OCI-LY1 (cell line): Measurements from ENCODE around the gene GRAMD1B.

Experiments
- H2AFZ ChIP-seq: fragments of 200-600 bp; sonication (generic), shearing (Covaris generic); 2 replicates; pipeline ENCODE4 v1.6.0; 2014; ENCODE audit warnings: antibody characterized with exemption, mild to moderate bottlenecking, low read length
- H3F3A ChIP-seq: fragments of 200-600 bp; sonication (generic), shearing (Covaris generic); 2 replicates; pipeline ENCODE4 v1.6.0; 2014; ENCODE audit warnings: mild to moderate bottlenecking, antibody characterized with exemption, low read length, moderate library complexity; ENCODE audit not compliant: insufficient read depth
- H3K27ac ChIP-seq: fragments of 200-600 bp; sonication (generic); 2 replicates; pipeline ENCODE4 v1.5.1; 2014; ENCODE audit warnings: low read length, mixed run types, mild to moderate bottlenecking, low read depth; ENCODE audit not compliant: poor library complexity, severe bottlenecking
- H3K27me3 ChIP-seq: fragments of 200-600 bp; sonication (generic); 2 replicates; pipeline ENCODE4 v1.6.0; 2014; ENCODE audit warnings: antibody characterized with exemption, mild to moderate bottlenecking, low read length, moderate library complexity; ENCODE audit not compliant: insufficient read depth
- H3K36me3 ChIP-seq: fragments of 200-600 bp; sonication (generic); 2 replicates; pipeline ENCODE4 v1.6.1; 2014; ENCODE audit warnings: mild to moderate bottlenecking, antibody characterized with exemption, low read length, moderate library complexity, mixed read lengths; ENCODE audit not compliant: insufficient read depth
- H3K4me1 ChIP-seq: fragments of 200-600 bp; sonication (generic); 2 replicates; pipeline ENCODE4 v1.5.1; 2014; ENCODE audit warnings: mild to moderate bottlenecking, low read length, moderate library complexity; ENCODE audit not compliant: insufficient read depth, severe bottlenecking
- H3K4me2 ChIP-seq: fragments of 200-600 bp; sonication (generic), shearing (Covaris generic); 2 replicates; pipeline ENCODE4 v1.6.1; 2014; ENCODE audit warnings: low read length
- H3K4me3 ChIP-seq: fragments of 200-600 bp; sonication (generic); 2 replicates; pipeline ENCODE4 v1.5.1; 2014; ENCODE audit warnings: low read length, low read depth, mild to moderate bottlenecking, mixed read lengths; ENCODE audit not compliant: poor library complexity, severe bottlenecking
- H3K79me2 ChIP-seq: fragments of 200-600 bp; shearing (Covaris generic); 2 replicates; pipeline ENCODE4 v1.6.1; 2016; ENCODE audit warnings: mixed run types, low read length, mixed read lengths; ENCODE audit not compliant: insufficient read depth
- H3K9ac ChIP-seq: fragments of 200-600 bp; sonication (generic), shearing (Covaris generic); 2 replicates; pipeline ENCODE4 v1.6.1; 2014; ENCODE audit warnings: mild to moderate bottlenecking, low read length, mixed read lengths
- H3K9me2 ChIP-seq: fragments of 200-600 bp; sonication (generic), shearing (Covaris generic); 2 replicates; pipeline ENCODE4 v1.6.1; 2014; ENCODE audit warnings: low read depth, mild to moderate bottlenecking, low read length, mixed read lengths
- H3K9me3 ChIP-seq: fragments of 200-600 bp; shearing (Covaris generic); 2 replicates; pipeline ENCODE4 v1.6.1; 2014; ENCODE audit warnings: low read length, mixed read lengths
- H4K20me1 ChIP-seq: fragments of 200-600 bp; sonication (generic), shearing (Covaris generic); 2 replicates; pipeline ENCODE4 v1.6.0; 2016; ENCODE audit warnings: mild to moderate bottlenecking, low read length; ENCODE audit not compliant: insufficient read depth
- EZH2 ChIP-seq: fragments of 200-600 bp; sonication (generic), shearing (Covaris generic); IDR thresholded peaks from 2 replicates; pipeline ENCODE4 v1.8.0; 2017; ENCODE audit warnings: borderline replicate concordance, mixed run types, mild to moderate bottlenecking, antibody characterized with exemption, low read length, moderate library complexity, mixed read lengths
- TF ChIP-seq, protein P1 (sequence below): fragments of 200-600 bp; sonication (generic), shearing (Covaris generic); IDR thresholded peaks from 2 replicates; pipeline ENCODE4 v1.5.1; 2017; ENCODE audit warnings: mild to moderate bottlenecking, antibody characterized with exemption, low read length, moderate library complexity, mixed read lengths

GRAMD1B gene

DNA sequence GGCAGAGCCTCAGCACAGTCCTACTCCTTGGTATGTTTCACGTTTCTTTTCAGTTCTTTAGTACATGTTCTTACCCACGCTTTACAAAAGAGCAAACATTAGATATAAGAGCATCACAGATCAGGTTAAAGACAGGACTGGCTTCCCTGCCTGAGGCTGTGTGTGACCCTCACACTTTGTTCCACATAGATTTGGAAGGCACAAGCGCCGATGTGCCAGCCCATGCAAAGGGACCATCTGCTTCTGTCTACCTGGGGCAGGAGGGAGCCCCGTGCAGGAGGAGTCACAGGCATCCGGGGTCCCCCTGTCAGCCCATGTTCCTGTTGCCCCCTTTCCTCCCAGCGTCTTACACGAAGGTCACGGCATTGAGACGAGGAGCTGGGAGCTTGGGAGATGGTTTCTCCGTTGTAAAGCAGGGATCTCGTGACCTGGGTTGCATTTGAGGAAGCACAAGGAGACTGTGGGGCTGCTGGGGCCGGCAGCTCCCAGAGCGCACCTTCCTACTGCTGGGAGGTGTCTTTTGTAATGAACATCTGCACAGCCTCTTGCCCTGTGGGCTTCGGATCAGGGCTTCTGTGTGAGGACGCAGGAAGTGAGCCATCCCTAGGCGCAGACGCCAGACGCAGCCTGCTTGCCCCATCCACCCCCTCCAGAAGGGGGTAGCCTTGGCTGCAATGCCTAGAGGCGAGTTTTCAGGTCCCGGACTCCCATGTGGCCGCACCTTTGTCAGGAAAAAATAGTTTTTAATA is 151.8 kb downstream of the GRAMD1B start:
- Histone ChIP-seq H3K4me3 (no peak overlapping the region), H3K9me3 (no peaks in the 10 kb centered on the region), H3K9ac (no peak overlapping the region), H3K36me3 (no peaks in the 10 kb centered on the region), H3F3A (no peaks in the 10 kb centered on the region), H3K79me2 (no peaks in the 10 kb centered on the region), H3K9me2 (no peaks in the 10 kb centered on the region), H4K20me1 (no peaks in the 10 kb centered on the region), H3K4me1 (no peaks in the 10 kb centered on the region), H3K27me3 (no peaks in the 10 kb centered on the region), H3K27ac (no peak overlapping the region), H2AFZ (no peak overlapping the region), H3K4me2 (no peak overlapping the region)
- no peak for TF ChIP-seq EZH2
- TF ChIP-seq, protein P1, sequence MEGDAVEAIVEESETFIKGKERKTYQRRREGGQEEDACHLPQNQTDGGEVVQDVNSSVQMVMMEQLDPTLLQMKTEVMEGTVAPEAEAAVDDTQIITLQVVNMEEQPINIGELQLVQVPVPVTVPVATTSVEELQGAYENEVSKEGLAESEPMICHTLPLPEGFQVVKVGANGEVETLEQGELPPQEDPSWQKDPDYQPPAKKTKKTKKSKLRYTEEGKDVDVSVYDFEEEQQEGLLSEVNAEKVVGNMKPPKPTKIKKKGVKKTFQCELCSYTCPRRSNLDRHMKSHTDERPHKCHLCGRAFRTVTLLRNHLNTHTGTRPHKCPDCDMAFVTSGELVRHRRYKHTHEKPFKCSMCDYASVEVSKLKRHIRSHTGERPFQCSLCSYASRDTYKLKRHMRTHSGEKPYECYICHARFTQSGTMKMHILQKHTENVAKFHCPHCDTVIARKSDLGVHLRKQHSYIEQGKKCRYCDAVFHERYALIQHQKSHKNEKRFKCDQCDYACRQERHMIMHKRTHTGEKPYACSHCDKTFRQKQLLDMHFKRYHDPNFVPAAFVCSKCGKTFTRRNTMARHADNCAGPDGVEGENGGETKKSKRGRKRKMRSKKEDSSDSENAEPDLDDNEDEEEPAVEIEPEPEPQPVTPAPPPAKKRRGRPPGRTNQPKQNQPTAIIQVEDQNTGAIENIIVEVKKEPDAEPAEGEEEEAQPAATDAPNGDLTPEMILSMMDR: no peak

DNA sequence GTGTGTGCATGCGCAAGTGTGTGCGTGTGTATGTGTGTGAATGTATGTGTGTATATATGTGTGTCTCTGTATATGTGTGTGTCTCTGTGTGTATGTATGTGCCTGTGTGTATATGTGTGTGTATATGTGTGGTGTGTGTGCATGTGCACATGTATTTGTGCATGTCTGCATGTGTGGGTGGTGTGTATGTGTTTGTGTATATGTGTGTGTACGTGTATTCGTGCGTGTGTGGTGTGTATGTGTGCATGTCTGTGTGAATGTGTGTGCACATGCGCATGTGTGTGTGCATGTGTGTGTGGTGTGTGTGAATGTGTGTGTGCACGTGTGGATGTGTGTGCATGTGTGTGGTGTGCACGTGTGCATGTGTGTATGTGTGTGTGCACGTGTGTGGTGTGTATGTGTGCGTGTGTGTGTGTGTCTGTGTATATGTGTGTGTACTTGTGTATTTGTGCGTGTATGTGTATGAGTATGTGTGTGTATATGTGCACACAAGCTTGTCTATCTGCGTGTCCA is 153.0 kb downstream of the GRAMD1B start:
- no peak overlapping the region for H3K9ac ChIP-seq
- no peaks in the 10 kb centered on the region for H3F3A ChIP-seq
- H4K20me1 ChIP-seq: no peaks in the 10 kb centered on the region
- H3K4me2 ChIP-seq: no peak overlapping the region
- no peaks in the 10 kb centered on the region for H3K79me2 ChIP-seq
- no peaks in the 10 kb centered on the region for H3K27me3 ChIP-seq
- H2AFZ ChIP-seq: no peak overlapping the region
- no peak overlapping the region for H3K27ac ChIP-seq
- TF ChIP-seq, protein P1: no peak
- TF ChIP-seq EZH2: no peak
- H3K9me3 ChIP-seq: no peaks in the 10 kb centered on the region
- no peak overlapping the region for H3K4me3 ChIP-seq
- no peaks in the 10 kb centered on the region for H3K36me3 ChIP-seq
- H3K9me2 ChIP-seq: no peaks in the 10 kb centered on the region
- no peaks in the 10 kb centered on the region for H3K4me1 ChIP-seq

DNA sequence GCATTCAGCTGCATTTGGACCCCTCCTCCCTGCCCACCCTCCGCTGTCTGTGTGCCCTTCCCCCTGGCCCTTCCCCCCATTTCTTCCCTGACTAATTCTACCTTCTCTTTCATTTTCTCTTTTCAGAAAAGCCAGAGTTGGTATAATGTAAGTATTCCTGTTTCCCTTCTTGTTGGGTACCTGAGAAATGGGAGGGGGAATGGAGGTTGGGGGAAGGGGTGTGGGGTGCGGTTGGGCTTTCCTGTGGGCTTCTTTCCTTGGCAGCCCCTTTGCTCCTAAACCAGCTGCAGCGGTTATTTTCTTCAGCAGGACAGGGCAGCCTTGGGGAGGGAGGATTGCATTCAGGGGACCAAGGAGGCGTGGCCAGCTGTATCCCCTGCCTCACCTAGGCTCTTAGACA is 154.1 kb downstream of the GRAMD1B start:
- Histone ChIP-seq H3K36me3 (no peaks in the 10 kb centered on the region), H3K79me2 (no peaks in the 10 kb centered on the region), H3K27ac (no peak overlapping the region), H3K27me3 (no peaks in the 10 kb centered on the region), H3K4me3 (no peak overlapping the region), H3K9me2 (no peaks in the 10 kb centered on the region), H3K9ac (no peak overlapping the region), H3F3A (no peaks in the 10 kb centered on the region), H2AFZ (no peak overlapping the region), H3K9me3 (no peaks in the 10 kb centered on the region), H3K4me1 (no peaks in the 10 kb centered on the region), H4K20me1 (no peaks in the 10 kb centered on the region), H3K4me2 (no peak overlapping the region)
- no peak for TF ChIP-seq EZH2
- TF ChIP-seq, protein P1: no peak
